ENCODE data around the gene GPER1.

The GPER1 gene

DNA sequence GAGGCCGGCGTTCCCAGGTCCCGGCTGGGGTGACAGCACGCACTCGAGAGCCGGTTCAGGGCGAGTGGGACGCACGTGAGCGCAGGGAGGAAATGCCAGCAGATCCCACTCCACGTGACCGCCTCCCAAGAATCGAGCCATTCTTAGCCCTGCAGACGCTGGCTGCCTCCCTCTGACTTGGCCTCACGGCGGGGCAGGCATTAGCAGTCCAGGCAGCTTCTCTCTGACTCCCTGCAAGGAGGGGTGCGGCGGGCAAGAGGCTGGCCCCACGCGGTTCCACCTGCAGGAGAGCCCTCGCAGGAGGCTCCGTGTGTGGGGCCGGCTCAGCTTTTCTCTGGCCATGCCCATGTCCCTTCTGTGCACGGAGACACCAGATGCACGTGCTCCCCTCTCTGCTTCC, 33.5 kb upstream of the GPER1 start:
- no peak for DNase-seq (ENCODE audit: low read depth)

DNA sequence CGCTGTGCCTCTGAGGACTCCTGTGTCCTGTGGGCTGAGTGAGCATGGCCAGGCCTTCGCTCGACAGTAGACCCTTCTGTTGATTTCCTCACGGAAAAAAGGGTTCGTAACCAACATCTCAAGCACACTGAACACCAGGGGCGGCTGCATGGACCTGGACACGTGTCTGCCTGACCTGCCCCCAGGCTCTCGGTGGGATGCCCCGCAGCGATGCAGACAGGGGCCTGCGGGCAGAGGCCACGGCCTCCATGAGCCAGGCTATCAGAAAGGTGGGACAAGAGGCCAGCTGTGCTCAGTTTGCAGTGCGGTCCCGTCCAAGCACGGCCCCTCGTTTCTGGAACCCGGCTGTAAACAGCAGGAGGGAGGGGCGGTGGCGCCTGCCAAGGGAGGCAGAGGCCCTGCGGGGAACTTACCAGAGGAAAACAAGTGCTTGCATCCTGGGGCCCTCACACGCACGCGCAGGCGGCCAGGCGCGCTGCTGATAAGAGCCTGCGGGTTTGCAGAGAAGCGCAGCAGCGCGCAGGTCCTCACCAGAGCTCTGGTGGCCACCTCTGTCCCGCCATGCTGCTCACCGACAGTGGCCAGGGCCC, 33.0 kb upstream of the GPER1 start:
- no peak for DNase-seq (ENCODE audit: low read depth)

DNA sequence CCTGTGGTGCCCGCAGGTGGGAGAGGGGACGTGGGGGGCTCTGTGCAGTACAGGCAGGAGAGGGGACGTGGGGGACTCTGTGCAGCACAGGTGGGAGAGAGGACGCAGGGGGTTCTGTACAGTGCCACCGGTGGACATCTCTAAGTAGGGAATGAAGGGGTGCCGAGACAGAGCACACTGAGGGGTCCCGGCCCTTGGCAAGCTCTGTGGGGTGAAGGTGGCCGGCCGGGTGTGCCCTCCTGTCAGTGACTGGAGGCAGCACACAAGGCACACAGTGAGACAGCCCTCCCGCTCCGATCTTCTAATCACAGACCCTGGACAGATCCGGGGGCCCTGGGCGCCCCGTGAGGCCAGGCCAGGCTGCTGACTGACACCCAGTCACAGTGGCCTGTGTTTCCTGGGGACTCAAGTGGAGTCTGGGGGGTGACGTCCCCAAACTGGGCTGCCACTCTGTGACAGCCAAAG, 32.4 kb upstream of the GPER1 start:
- no peak for DNase-seq (ENCODE audit: low read depth)

DNA sequence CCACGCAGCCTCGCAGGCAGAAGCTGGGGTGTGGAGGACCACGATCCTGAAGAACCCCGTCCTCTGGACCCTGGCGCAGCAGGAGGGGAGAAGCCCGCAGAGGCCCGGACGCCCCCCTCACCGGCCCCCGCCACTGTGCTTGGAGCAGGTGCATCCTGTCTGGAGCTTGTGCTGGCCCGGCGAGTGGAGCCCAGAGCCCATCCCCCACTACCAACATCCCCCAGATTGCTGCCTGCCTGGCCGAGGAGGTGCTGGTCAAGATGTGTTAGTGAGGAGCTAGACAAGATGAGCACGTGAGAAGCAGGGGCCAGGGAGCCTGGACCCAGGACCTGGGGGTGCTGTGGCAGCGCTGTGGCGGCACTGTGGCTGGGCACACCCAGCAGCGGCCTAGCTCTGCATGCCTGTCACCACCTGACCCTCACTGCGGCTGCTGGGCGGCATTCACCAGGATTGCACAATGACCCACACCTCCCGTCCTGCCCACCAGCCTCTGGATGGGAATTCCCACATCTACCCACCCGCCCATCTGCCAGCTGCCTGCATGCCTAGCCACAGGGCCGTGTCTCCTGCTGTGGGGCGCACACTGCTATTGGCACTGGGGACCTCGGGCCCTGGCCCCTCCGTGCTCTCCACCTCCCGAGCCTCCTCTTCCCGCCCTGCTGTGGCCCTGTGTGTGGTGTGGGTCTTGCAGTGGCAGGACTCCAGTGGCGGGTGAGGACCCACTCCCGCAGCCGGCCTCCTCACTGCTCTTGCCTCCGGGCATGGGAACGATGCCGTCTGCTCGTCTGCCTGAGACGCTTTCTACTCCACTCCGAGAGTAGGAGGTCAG, 31.7 kb upstream of the GPER1 start:
- no peak for DNase-seq (ENCODE audit: low read depth)

DNA sequence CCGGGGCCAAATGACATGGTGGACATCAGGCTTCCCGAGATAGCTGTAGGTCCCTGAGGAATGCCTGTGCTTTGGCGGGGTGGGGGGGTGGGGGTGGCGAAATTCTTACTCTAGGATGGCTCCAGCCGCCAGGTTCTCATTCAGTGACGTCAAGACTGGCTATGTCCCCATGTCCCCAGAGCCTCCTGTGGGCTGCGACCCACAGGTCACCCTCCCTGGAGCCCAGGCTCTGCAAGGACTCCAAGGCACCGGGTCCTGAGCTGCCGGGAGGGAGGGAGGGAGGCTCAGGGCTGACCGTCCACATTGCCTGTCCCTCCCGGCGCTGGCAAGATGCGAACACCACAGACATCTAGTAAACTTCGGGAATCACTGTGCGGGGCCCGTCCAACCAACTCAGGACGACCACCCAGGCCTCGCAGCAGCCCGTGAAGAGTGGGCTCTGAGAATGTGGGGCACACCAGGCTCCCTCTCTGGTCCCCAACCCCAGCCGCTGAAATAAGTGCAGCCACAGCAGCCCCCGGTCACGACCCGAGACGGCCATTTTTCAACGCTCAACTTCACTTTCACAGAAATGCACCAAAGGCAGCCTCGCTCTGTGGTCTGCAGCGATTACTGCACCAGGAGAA, 31.0 kb upstream of the GPER1 start:
- DNase-seq (ENCODE audit: low read depth) = no peak

DNA sequence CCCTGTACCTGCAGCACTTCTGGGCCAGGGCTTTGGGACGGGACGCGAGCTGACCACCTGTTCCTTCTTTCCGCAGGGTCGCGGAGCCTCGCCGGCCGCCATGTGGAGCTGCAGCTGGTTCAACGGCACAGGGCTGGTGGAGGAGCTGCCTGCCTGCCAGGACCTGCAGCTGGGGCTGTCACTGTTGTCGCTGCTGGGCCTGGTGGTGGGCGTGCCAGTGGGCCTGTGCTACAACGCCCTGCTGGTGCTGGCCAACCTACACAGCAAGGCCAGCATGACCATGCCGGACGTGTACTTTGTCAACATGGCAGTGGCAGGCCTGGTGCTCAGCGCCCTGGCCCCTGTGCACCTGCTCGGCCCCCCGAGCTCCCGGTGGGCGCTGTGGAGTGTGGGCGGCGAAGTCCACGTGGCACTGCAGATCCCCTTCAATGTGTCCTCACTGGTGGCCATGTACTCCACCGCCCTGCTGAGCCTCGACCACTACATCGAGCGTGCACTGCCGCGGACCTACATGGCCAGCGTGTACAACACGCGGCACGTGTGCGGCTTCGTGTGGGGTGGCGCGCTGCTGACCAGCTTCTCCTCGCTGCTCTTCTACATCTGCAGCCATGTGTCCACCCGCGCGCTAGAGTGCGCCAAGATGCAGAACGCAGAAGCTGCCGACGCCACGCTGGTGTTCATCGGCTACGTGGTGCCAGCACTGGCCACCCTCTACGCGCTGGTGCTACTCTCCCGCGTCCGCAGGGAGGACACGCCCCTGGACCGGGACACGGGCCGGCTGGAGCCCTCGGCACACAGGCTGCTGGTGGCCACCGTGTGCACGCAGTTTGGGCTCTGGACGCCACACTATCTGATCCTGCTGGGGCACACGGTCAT, 30.3 kb upstream of the GPER1 start:
- no peak for DNase-seq (ENCODE audit: low read depth)

DNA sequence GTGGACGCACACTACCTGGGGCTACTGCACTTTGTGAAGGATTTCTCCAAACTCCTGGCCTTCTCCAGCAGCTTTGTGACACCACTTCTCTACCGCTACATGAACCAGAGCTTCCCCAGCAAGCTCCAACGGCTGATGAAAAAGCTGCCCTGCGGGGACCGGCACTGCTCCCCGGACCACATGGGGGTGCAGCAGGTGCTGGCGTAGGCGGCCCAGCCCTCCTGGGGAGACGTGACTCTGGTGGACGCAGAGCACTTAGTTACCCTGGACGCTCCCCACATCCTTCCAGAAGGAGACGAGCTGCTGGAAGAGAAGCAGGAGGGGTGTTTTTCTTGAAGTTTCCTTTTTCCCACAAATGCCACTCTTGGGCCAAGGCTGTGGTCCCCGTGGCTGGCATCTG, 29.6 kb upstream of the GPER1 start:
- DNase-seq (ENCODE audit: low read depth) = no peak

DNA sequence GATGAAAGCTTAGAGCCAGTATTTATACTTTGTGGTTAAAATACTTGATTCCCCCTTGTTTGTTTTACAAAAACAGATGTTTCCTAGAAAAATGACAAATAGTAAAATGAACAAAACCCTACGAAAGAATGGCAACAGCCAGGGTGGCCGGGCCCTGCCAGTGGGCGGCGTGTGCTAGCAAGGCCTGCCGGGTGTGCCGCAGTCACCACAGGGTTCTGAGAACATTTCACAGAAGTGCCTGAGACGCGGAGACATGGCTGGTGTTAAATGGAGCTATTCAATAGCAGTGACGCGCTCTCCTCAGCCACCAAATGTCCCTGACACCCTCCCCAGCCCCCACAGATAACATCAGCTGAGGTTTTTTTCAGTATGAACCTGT, 29.1 kb upstream of the GPER1 start:
- no peak for DNase-seq (ENCODE audit: low read depth)

DNA sequence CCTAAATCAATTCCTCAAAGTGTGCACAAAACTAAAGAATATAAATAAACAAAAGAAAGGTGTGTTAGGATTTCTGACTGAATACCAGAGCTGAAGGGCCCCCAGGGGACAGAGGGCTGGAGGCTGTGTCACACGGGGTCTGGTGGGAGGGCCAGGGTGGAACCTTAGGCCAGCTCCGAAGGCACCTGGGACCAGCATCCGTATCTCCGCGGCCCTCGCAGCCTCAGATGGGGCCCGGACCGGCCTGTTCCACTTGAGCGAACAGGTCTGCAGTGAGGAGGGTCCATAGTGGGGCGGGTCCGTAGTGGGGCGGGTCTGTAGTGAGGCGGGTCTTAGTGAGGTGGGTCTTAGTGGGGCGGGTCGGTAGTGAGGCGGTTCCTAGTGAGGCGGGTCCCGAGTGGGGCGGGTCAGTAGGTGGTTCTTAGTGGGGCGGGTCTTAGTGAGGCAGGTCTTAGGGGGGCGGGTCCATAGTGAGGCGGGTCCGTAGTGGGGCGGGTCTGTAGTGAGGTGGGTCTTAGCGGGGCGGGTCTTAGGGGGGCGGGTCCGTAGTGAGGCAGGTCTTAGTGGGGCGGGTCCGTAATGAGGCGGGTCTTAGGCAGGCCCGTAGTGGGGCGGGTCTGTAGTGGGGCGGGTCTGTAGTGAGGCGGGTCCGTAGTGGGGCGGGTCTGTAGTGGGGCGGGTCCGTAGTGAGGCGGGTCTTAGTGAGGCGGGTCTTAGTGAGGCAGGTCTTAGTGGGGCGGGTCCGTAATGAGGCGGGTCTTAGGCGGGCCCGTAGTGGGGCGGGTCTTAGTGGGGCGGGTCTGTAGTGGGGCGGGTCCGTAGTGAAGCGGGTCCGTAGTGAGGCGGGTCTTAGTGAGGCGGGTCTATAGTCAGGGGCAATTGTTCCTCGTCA, 28.5 kb upstream of the GPER1 start:
- DNase-seq (ENCODE audit: low read depth) = no peak

DNA sequence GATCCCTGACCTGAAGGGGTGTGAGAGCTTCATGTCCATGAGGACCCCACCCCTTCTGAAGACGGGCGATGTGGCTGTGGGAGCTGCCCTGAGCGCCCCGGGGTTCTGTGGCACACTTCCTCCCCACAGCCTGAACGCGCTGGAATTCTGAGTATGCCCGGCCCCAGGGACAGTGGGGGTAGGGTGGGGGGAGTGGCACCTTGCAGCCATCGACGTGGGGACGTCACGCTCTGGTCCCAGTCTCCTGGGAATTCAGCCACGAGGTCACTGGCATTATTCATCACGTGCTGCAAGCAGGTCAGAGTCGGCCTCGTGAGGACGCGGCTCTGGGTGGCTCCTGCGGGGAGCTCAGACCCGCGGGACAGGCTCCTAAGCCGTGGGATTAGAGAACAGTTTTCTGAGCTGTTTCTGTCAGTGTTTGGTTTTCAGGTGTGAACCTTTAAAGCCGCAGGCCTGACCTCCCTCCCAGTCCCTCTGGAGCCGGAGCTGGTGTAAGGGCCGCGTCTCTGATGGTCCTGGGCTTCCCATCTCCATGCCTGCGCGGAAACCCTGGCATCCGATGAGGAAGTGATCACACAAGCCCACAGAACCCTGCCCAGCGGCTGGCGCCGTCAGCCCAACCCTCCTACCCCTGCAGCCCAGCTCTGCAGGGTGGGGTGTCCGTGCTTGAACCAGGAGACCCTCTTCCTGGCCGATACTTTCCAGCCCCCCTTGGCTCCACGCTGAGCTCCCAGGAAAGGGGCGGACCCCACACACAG, 27.4 kb upstream of the GPER1 start:
- no peak for DNase-seq (ENCODE audit: low read depth)

DNA sequence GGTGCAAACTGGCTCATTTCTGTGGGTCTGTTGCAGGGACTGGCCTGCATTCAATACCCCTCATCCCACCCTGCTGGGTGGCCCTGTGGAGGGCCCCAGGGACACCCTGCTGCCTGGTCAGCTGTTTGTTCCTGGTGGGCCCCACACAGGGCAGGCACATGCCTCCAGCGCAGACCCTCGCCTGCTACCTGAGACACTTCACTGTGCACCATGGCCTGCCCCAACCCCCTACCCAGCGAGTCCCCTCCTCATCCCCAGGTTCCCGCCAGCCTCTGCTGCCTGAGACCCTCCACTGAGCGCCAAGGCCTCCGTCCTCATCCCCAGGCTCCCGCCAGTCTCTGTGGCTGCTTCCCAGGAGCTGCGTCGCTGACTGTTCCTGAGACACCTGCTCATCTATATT, 26.7 kb upstream of the GPER1 start:
- no peak for DNase-seq (ENCODE audit: low read depth)

DNA sequence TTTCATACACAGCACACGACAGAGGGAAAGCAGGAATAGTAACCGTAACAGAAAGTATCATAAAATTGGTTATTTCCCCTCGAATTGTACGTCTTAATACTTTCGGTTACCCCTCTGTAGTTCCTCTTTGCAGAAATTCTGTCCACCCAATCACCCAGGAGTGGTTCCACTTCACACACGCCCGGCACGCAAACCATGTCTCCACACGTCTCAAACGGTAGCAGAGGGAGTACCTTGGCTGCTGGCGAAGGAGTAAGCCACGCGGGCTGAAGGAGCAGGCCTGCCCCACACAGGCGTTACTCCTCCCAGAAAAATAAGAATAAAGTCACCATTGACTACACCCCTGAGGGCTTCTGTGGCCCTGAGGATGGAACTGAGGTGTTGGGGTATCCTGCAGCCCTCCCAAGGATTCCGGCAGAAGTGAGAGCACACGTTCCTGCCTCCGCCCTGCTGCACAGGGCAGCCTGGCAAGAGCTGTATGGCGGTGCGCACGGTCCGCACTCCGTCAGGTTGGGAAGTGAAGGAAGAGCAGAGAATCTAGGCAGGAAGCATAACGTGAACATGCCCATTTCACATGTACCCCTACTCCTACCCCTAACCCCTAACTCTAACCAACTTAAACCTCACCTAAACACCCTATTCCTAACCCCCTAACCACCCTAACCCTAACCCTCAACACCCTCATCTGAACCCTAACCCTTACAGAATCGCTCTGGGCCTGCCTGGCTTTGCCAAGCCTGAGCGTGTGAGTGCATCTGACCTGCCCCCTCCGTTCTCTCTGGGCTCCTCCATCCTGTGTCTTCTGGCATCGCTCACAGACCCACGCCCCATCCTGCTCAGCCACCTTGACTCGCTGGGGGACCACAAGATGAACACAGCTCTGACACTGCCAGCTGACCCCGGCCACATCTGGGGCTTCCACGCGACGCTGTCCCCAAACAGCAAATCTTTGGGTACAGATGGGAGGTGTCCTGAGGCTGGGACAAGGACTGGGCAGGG, 25.3 kb upstream of the GPER1 start:
- no peak for DNase-seq (ENCODE audit: low read depth)

DNA sequence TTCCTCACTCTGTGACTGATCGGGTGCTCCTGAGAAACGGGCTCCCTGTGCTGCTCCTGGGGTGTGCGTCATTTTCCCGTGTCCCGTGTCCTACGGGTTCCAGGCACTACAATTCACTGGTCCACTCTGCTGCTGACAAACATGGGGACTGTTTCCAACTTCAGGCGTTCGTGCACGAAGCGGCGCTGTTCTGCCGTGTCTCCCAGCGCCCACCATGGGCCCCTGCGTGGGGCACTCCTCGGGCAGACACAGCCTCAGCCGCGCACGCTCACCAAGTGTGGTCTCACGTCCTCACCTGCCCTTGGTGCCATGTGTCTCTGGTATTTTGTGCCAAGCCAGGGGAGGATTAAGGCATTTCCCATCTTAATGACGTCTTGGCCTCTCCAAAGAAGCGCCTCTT, 24.6 kb upstream of the GPER1 start:
- DNase-seq (ENCODE audit: low read depth) = no peak

DNA sequence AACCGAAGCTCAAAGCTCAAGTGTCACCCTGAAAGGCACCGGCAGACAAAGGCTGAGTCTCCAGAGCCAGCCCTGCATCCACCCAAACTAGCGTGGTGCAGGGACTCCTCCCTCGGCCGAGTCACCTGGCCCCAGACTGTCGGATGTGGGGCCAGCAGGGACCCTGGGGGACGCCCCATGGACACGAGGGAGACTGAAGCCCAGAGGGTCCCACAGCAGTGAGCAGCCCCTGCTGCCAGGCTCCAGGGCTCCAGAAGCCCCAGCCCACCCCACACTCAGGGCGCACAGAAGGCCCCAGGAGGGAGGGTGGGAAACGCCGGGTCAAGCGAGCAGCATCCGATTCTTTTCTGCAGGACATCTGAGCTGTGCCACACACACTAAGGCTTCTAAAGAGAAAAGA, 23.3 kb upstream of the GPER1 start:
- DNase-seq (ENCODE audit: low read depth) = no peak

DNA sequence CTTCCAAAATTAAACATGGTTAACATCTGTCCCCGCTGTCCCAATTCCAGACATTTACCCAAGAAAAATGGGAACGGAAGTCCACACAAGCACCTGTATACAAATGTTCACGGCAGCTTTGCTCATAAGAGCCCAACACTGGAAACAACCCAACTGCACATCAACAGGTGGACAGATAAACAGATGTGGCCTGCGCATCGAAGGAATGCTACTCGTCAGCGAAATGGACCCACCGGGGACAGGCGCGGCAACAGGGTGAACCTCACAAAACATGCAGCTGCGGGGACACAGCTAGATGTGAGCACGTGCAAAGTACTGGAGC, 22.7 kb upstream of the GPER1 start:
- DNase-seq (ENCODE audit: low read depth) = no peak

DNA sequence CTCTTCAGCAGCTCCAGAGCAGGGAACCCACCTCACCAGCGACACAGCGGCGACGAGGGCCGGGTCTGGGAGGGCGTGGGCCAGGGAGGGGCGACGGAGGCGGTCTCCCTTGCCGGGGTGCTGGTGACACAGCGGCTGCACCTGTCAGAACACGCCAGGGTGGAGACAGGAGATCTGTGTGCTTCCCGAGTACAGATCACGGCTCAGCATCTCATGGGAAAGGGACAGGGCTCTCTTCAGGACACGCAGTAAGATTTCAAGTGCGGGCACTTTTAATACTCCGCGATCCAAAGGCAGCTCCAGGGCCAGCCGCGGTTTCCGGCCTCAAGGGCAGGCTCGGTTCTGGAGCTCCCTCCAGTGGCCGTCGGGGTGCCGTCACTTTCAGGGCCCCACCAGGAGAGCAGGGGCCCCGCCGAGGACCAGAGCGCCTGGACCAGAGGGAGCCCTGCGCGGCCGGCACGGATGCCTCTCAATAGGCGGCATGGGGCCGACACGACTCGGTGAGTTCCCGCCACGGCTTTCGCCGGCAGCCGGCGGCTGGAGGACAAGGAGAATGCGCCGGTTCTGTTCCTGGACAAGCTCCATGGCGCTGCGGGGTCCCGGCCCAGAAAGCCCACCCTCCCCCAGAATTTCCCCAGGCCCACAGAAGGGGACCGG, 22.2 kb upstream of the GPER1 start:
- peak; percentile 70 for DNase-seq (ENCODE audit: low read depth)

DNA sequence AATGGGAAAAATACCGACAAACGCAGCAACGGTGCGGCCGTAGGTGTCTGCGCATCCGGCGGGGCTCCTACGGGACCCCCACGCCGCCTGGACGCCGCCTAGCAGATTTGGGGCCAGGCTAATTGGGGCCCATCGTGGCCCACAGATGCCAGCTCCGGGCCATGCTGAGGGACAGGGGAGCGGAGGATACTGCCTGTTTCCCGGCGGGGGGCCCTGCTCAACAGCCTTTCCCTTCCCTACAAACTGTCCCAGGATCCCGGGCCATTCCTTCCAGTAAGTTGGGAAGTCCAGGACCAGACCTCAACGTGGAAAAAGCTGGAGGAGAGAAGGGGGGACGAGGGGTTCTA, 21.7 kb upstream of the GPER1 start:
- DNase-seq (ENCODE audit: low read depth) = no peak

DNA sequence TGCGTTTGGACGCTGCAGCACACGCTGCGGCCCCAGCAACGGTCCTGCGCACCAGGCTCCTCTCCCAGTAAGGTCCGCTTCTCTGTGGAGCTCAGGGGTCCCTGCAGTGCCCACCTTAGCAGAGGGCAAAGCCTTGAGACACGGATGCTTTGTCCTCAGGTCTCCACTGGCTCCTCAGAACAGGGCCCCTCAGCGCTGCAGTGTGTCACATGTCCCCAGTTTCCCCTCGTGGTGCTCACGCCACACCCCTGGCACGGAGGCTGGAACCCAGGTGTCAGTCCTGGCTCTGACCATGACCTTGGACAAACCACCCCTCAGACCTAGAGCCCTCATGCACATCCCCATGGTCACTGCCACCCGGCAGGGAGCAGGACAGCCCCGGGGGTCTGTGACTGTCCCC, 19.9 kb upstream of the GPER1 start:
- DNase-seq (ENCODE audit: low read depth) = no peak

DNA sequence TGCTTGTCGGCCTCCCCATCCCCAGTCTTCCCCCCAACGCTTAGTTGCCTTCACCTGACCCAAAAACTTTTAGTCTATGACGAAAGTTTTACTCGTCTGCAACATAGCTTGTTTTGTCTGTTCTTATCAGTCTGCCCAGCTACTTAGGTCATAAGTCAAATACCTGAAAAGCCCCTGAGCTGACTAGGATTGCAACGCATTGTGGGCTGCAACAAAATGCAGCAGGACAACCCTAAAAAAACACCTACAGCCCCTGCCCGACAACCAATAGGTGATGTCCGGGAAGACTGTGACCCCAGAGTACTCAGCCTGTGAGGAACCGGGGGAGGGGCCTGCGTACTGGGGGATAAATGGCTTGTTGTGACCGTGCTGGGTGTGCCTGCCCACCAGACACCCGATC, 19.3 kb upstream of the GPER1 start:
- no peak for DNase-seq (ENCODE audit: low read depth)
